Posterior vena cava (tissue), 2 donors: ENCODE measurements around the gene GTF2H1. TPM values are rescaled to one million over a fixed set of nuclear protein-coding genes. Genes with fewer than 3 reads are reported as not detected.
"Not testable (repeated sequence)": the region's sequence is repeated elsewhere in the genome, so short reads cannot be mapped to it uniquely, and the experiment has no call there.

Experiments
- DNase-seq: peaks from one replicate; pipeline ENCODE4 v3.0.0-alpha.2; 2020; ENCODE audit warnings: low spot score
- intact Hi-C, 2 donors: fragments of 100-400 bp; cut with DNase I; formaldehyde crosslinking; loops; one replicate each; pipeline versions ENCODE4 v1.14.1 to v1.14.2; 2022 to 2023
- total RNA-seq, 2 donors: library from RNA; stranded (reverse); fragmentation: NEBNext Ultra II Directional; extraction: Animal tissue kit (Norgen Biotek cat#: 25700); gene quantifications; one replicate each; pipeline ENCODE4 v1.2.1, GENCODE V29; 2021
- donor health status: DM: yes; HTN: yes; CAD: no.
- donor health status: DM: yes; HTN: yes; CAD: no.

GTF2H1 gene
- total RNA-seq, 2 donors from 2014 or later: 38.6 to 39.1 TPM

DNA sequence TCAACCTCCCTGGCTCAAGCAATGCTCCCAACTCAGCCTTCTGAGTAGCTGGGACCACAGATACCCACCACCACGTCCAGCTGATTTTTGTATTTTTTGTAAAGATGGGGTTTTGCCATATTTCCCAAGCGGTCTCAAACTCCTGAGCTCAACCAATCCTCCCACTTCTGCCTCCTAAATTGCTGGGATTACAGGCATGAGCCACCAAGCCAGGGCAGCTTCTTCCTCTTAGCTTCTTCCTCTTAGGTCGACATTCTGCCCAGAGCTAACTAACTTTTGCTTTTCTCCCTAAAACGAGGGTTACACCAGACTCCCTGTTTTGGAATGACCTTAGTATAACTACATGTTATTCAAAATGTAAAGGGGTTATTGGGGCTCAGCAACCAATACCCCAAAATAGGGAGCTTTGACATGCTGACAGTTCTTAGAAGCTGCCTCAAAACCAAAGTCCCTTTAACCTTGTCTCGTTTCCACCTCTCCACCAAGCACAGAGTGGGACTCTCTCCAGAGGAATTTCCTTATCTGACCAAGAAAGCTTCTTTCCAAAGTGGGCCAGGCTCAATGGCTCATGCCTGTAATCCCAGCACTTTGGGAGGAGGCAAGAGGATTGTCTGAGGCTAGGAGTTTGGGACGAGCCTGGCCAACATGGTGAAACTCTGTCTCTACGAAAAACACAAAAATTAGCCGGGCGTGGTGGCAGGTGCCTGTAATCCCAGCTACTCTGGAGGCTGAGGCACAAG, 7.4 kb upstream of the GTF2H1 start:
- intact Hi-C loops: no loop called here
- DNase-seq: no peak

DNA sequence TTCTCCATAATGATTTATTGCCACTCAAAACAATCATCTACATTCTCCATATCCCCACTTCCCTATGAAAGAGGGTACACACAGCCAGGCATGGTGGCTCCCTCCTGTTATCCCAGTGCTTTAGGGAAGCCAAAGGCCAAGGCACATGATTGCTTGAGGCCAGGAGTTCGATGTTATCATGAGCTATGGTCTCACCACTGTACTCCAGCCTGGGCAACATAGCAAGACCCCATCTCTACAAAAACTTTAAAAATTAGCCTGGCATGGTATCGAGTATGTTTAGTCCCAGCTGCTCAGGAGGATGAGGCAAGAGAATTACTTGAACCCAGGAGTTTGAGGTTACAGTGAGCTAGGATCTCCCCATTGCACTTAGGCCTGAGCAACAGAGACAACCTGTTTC, 6.5 kb upstream of the GTF2H1 start:
- intact Hi-C loops: no loop called here
- no peak for DNase-seq

DNA sequence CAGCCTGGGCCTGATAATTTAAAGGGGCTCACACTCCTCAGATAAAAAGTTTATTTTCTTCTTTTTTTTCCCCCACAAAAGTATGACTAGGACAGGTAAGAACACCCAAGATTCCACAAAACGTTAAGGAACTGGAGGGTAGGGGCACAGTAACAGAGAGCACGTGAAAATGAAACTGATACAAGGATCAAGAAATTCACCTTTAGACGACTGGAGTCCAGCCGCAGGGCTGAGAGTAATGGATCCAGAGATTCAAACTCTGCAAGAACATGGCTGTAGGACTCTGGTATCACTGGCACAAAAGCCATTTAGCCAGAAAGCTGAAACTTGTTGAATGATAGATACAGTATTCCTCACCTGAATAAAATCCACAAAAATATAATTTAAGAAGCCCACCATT, 4.8 kb upstream of the GTF2H1 start:
- no peak for DNase-seq
- intact Hi-C loops: no loop called here

DNA sequence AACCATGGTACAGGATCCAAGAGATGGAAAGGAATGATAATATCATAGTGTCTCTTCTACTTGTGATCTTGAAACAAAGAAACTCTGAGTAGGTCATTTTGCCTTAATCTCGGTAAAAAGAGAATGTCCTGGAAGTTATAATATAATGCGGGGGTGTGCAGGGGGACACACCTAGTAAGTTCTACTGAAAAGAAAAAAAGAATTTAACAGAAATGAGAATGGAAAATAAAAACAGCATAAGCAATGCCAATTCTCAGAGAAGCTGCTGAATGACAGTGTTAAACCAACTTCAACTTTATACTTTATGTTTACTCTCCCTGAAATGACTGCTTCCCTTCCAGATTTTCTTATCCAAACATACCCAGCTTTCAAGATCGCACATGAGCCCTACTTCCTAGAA, 2.5 kb upstream of the GTF2H1 start:
- intact Hi-C loops: loop anchor here (1.0 to 10.0 kb wide), 3 partner anchors 45 to 85 kb away; partner anchors contain the start of gene LDHA (in 1 of the 2)
- no peak for DNase-seq

DNA sequence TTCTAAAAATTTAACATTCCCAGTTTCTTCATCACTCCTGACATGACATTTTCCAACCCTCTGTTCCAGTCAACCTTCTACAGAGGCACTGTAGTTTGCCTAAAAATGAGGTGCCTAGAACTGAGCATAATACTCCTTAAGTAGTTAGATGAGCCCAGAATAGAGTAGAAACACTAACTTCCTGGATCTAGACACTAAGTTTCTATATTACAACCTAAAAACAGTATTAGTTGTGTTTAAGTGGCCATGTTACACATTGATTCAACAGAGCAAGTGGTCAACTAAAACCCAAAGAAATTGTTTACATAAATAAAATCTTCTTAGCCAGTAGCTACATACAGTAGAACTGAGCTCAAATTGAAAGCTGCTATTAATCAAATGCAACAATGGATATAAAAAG, 1.8 kb upstream of the GTF2H1 start:
- intact Hi-C loops: loop anchor here (10.0 kb wide), 2 partner anchors 74 to 84 kb away; partner anchors contain the start of gene LDHA (in 1 of the 2)
- DNase-seq: no peak

DNA sequence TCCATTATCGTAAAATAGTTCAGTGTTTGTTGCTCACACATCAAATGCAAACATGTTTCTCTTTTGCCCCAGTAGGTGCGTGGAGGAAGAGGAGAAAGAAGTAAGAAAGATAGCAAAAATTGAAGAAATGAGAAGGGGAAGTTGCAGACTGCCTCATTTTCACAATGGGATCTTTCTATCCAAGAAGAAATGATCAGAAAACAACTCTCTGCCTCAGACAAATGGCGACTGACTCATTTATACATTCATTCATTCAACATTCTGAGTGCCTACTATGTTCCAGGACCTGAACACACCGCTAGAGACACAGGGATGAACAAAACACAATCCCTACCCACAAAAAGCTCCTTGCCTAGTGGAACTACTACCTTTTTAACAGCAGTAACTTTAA, 794 bp upstream of the GTF2H1 start:
- intact Hi-C loops: loop anchor here (10.0 kb wide), 2 partner anchors 73 to 83 kb away; partner anchors contain the start of gene LDHA (in 1 of the 2)
- no peak for DNase-seq

DNA sequence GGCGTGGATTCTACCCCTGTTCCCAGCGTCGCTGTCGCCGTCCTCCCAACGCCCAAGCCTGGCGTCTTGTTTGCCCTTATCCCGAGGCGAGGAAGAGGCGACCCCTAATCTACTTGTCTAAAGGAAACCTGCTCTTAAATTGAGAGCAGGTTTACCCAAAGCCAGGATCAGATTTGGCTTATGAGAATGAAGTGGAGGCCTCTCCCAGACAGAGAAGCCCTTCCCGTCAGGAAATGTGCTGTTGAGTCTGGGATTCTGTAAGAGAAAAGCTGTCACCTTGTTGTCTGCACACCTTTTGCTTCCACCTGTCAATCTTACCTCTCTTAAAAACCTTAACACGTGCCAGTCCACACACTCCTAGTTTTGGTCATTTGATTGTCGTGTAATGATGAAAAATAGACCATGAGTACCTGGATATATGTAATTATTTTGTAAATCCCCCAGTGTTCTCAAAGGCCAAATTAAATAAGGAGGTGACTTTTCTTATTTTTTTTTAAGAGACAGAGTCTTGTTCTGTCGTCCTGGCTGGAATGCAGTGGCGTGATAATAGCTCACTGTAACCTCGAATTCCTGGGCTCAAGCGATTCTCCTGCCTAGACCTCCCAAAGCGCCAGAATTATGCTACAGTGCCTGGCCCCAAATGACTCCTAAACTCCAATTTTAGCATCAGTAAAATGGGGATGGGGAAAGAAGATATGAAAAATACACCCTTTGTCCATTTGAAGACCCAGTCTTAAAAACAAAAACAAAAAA, 627 bp downstream of the GTF2H1 start:
- intact Hi-C loops: loop anchor here (10.0 kb wide), 2 partner anchors 72 to 82 kb away; partner anchors contain the start of gene LDHA (in 1 of the 2)
- DNase-seq: no peak

DNA sequence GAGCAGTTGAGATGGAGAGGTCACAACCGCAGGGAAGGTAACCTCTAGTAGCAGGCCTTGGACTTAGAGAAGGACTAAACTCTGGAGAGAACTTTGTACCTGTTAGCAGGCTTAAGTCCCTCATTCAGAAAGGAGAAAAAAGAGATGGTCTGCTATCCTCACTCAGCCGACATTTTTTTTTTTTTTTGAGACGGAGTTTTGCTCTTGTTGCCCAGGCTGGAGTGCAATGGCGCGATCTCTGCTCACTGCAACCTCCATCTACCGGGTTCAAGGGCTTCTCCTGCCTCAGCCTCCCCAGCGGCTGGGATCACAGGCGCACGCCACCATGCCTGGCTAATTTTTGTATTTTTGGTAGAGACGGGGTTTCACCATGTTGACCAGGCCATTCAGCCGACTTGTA, 1.5 kb downstream of the GTF2H1 start:
- intact Hi-C loops: loop anchor here (10.0 kb wide), 2 partner anchors 71 to 81 kb away; partner anchors contain the start of gene LDHA (in 1 of the 2)
- DNase-seq: not testable (repeated sequence)

DNA sequence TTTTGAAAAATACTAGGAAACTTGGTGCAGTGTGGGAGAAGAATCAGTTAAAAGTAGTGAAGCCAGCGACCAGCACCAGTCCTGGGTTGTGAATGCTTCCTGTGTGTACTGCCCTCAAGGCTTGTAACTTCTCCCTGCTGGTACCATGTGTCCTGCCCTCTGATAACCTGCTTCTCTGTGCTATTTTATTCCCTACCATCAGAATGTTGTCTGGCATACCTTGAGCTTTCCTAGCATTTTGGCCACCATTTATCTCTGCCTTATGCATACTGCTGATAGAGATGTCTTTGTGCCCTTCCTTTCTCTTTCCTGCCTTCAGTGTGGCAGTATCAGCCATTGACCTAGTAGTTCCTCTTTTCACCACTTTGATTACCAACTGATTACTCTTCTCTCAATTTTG, 2.0 kb downstream of the GTF2H1 start:
- intact Hi-C loops: loop anchor here (10.0 kb wide), 2 partner anchors 70 to 80 kb away; partner anchors contain the start of gene LDHA (in 1 of the 2)
- no peak for DNase-seq

DNA sequence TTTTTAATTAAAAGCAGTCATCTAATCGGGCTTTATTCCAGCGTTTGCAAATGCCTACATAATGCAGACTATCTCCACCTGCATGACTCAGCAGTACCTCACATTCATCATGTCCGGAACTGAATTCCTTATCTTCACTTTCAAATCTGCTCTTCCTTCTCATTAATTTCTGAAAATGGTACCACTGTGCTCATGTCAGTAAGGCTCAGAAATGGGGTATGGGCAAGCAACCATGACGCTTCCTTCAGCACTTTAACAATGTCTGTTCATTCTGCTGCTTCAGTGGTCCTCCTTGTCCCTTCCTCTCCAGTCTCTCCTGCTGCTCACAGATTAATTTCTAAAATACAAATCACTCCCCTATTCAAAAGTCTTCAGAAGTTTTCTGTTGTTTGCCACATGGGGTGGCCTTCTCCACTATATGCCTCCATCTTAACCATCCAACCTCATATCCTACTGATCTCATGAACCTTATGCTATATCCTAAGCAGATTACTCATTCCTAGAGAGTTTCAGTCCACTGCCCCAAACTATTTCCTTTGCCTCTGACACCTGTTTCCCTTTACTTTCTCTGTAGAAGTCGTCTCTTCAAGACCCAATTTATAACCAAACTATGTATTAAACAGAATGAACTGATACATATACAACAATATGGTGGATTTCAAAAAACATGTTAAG, 7.0 kb downstream of the GTF2H1 start:
- intact Hi-C loops: loop anchor here (10.0 kb wide), 2 partner anchors 65 to 75 kb away; partner anchors contain the start of gene LDHA (in 1 of the 2)
- no peak for DNase-seq

DNA sequence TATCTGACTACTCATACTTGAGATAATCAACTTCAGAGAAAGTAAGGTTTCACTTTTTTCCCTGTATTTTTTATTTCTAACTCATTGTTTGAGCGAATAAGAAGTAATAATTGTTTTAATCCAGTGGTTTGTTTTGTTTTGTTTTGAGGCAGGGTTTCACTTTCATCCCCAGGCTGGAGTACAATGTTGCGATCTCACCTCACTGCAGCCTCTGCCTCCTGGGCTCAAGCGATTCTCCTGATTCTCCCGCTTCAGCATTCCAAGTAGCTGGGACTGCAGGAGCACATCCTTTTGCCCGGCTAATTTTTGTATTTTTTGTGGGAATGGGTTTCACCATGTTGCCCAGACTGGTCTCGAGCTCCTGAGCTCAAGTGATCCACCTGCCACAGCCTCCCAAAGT, 8.6 kb downstream of the GTF2H1 start:
- intact Hi-C loops: no loop called here
- DNase-seq: no peak

DNA sequence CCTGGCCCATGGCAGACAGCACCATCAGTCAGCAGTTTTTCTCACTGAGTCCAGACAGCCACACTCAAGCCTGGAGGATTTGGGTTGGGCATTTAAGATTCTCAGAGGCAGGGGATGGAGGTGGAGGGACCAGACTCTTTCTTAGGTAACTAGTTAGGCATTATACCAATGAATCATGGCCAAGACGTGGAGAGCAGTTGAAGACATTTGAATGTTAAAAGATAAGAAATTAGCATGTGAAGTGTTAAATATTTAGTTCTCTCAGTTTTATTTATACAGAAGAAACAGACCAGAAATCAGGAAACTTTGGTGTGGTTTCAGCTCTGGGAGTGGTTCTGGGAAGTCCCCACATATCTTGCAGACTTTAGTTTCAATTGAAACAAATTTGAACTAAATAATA, 9.9 kb downstream of the GTF2H1 start:
- intact Hi-C loops: no loop called here

DNA sequence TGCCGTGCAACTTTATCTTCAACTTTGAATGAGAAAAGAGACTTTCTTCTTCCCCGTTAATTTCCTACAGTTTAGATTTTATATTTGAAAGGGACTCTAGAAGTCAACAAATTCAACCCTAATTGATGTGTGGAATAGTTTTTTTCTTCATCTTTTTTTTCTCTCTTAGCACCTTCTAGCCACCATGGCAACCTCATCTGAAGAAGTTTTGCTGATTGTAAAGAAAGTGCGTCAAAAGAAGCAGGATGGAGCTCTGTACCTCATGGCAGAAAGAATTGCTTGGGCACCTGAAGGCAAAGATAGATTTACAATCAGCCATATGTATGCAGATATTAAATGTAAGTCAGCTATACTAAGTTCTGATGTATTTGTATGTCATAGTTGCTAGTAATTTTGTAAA, 10.5 kb downstream of the GTF2H1 start:
- intact Hi-C loops: no loop called here
- no peak for DNase-seq

More for the DNA sequence above, 9.9 kb downstream of the GTF2H1 start:
- no peak for DNase-seq

DNA sequence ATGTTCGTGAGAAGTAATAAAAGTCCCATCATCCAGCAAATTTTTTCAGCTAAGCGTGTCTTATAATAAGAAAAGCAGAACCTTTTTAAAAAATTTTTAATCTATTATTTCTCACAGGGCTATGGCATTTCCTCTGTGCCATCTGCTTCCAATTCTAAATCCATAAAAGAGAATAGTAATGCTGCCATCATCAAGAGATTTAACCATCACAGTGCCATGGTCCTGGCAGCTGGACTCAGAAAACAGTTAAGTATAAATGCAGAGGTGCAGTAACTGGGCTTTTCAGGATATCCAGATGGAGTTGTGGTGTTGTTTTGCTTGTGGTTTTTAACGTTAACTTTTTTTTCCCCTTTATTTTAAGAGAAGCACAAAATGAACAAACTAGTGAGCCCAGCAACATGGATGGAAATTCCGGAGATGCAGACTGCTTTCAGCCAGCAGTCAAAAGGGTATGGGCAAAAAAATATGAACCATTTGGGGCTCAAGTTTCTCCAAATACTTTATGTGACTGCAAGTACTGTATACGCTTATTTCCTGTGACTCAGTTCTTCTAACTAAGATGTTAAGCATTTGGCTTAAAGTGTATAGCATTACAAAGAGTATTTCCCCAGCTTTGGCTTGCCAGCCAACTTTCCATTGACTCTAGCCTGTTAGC, 25.2 kb downstream of the GTF2H1 start:
- no peak for DNase-seq
- intact Hi-C loops: no loop called here

DNA sequence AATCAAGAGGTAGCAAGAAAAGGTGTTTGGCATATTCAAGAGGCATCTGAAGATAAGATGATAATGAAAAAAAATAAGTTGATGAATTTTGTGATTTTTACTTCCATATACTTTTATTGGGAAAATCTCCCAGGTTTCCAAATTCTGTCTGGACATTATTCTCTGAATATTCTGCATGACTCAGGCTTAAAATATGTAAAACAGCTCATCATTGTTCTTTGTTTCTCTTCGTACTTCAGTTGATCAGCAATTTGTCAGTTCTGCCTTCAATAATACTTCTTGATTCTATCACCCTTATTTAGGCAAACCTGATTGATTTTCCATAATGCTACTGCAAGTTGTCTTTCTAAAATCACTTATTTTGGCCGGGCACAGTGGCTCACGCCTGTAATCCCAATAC, 30.2 kb downstream of the GTF2H1 start:
- intact Hi-C loops: loop anchor here in 1 of 2 donors (10.0 kb wide), 1 partner anchor 52 kb away; no protein-coding TSS in a partner anchor
- DNase-seq: no peak

DNA sequence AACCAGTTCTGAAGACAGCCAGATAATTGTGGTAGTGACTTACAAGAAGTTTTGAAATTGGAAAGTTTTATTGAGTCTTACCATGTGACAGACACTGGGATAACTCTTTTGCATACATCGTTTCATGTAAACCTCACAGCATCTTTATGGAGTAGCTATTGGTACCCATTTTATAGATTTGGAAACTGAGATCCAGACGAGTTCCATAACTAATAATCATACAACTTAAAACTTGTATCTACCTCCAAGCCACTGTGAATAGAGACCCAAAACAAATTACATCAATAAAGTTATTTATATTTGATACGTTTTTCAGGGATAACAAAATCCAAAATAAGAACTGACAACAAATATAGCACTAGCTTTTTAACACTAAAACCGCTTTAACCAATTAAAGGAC, 36.3 kb downstream of the GTF2H1 start:
- intact Hi-C loops: loop anchor here in 1 of 2 donors (10.0 kb wide), 1 partner anchor 46 kb away; no protein-coding TSS in a partner anchor
- DNase-seq: no peak

DNA sequence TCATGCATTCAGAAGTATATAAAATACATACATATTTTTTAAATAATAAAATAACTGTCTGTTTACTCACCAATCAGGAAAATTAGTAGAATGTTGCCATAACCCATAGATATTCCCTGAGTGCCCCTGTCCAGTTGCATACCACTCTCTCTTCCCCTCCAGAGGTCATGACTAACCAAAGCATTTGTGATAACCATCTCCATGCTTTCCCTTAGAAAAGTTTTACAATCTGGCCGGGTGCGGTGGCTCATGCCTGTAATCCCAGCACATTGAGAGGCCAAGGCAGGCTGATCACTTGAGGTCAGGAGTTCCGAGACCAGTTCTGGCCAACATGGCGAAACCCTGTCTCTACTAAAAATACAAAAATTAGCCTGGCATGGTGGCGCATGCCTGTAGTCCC, 38.8 kb downstream of the GTF2H1 start:
- intact Hi-C loops: no loop called here
- DNase-seq: no peak

DNA sequence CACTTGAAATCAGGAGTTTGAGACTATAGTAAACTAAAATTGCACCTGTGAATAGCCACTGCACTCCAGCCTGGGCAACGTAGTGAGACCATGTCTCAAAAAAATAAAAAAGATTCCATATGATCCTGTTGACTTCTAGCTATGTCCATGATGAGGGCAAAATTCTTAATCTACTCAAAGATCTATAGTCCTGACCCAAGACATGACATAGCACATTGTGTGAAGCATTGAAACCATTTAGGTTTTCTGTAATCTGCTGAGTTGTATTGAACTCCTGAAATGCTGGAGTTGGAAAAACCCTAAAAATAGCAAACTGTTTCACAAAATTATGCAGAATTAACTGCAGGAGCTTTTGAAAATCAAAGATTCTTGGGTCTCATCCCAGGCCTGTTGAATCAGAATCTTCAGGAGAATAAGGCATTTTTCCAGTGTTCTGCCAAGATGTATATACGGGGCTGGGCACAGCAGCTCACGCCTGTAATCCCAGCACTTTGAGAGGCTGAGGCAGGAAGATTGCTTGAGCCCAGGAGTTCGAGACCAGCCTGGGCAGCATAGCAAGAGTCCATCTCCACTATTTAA, 42.2 kb downstream of the GTF2H1 start:
- no peak for DNase-seq
- intact Hi-C loops: loop anchor here in 1 of 2 donors (1.0 kb wide), 1 partner anchor 45 kb away; no protein-coding TSS in a partner anchor

DNA sequence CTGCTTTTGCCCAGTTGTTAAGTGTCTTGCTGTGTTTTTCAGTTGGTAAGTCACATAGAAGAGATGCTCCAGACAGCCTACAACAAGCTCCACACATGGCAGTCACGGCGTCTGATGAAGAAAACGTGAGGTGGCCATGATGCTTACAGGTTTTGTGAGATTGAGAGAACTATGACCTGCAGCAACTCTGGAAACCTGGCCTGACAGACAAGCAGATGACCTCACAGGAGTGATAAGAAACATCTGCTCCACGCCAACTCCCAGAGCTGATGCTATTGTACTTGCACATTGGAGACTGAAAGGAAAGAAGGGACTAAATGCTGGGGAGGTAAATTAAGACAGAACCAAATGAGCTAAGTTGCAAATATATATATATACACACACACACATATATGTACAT, 43.4 kb downstream of the GTF2H1 start:
- DNase-seq: no peak
- intact Hi-C loops: loop anchor here in 1 of 2 donors (1.0 kb wide), 1 partner anchor 46 kb away; no protein-coding TSS in a partner anchor
